ENCODE data around the gene SLC25A14. TPM values are rescaled to one million over a fixed set of nuclear protein-coding genes. Genes with fewer than 3 reads are reported as not detected.

The SLC25A14 gene
- total and polyA plus RNA-seq, 2 donors (not counting 1 experiment from before 2014, with no cell fraction given): 11.2 to 15.2 TPM

- Histone ChIP-seq H2AFZ (ENCODE audit: low read length) (no peak overlapping the region), H3K4me3 (replicated peaks in 1 of 4; ENCODE audit: control extremely low read depth in 1 of 4, insufficient read depth in 1 of 4, low read depth in 3 of 4, low read length in 4 of 4) (no peak overlapping the region), H3K4me1 (ENCODE audit: control insufficient read depth, extremely low read depth, insufficient read depth, low read length) (no peaks in the 10 kb centered on the region), H3K9me3 (ENCODE audit: control insufficient read depth, insufficient read depth, low read depth, low read length) (no peaks in the 10 kb centered on the region), H3K27ac (ENCODE audit: insufficient read depth, low read length) (no peak overlapping the region), H3K27me3 (ENCODE audit: control insufficient read depth, insufficient read depth, low read length) (no peaks in the 10 kb centered on the region), H3K36me3 (ENCODE audit: control insufficient read depth, insufficient read depth, low read length) (no peaks in the 10 kb centered on the region), H3K9ac (ENCODE audit: insufficient read depth, low read length) (no peak overlapping the region), H3K4me2 (ENCODE audit: extremely low read depth, insufficient read depth, low read length) (no peak overlapping the region), H4K20me1 (ENCODE audit: control insufficient read depth, extremely low read depth, insufficient read depth, low read length) (no peaks in the 10 kb centered on the region), H3K79me2 (ENCODE audit: control insufficient read depth, insufficient read depth, low read length) (no peaks in the 10 kb centered on the region)
- TF ChIP-seq EZH2 (IDR thresholded peaks at IDR 0.05; ENCODE audit: low read length, missing control alignments) (no peak), CTCF (conservative IDR thresholded peaks at IDR 0.05 in 1 of 2, IDR thresholded peaks at IDR 0.05 in 1 of 2; ENCODE audit: low read depth in 1 of 2, low read length in 2 of 2) (no peak)
- DNase-seq (ENCODE audit: low read depth in 2 of 2): no peak
Observed at GRCh38 chrX:130300010-130300282, 39.8 kb upstream of the SLC25A14 start.

GRCh38 chrX:130301405-130301804, 38.3 kb upstream of the SLC25A14 start:
- TF ChIP-seq EZH2 (IDR thresholded peaks at IDR 0.05; ENCODE audit: low read length, missing control alignments) (no peak), CTCF (conservative IDR thresholded peaks at IDR 0.05 in 1 of 2, IDR thresholded peaks at IDR 0.05 in 1 of 2; ENCODE audit: low read depth in 1 of 2, low read length in 2 of 2) (no peak)
- Histone ChIP-seq H3K9me3 (ENCODE audit: control insufficient read depth, insufficient read depth, low read depth, low read length) (no peaks in the 10 kb centered on the region), H3K79me2 (ENCODE audit: control insufficient read depth, insufficient read depth, low read length) (no peaks in the 10 kb centered on the region), H3K27ac (ENCODE audit: insufficient read depth, low read length) (no peak overlapping the region), H3K36me3 (ENCODE audit: control insufficient read depth, insufficient read depth, low read length) (no peaks in the 10 kb centered on the region), H3K4me1 (ENCODE audit: control insufficient read depth, extremely low read depth, insufficient read depth, low read length) (no peaks in the 10 kb centered on the region), H3K27me3 (ENCODE audit: control insufficient read depth, insufficient read depth, low read length) (no peaks in the 10 kb centered on the region), H3K4me3 (replicated peaks in 1 of 4; ENCODE audit: control extremely low read depth in 1 of 4, insufficient read depth in 1 of 4, low read depth in 3 of 4, low read length in 4 of 4) (no peak overlapping the region), H3K9ac (ENCODE audit: insufficient read depth, low read length) (no peak overlapping the region), H2AFZ (ENCODE audit: low read length) (no peak overlapping the region), H3K4me2 (ENCODE audit: extremely low read depth, insufficient read depth, low read length) (no peak overlapping the region), H4K20me1 (ENCODE audit: control insufficient read depth, extremely low read depth, insufficient read depth, low read length) (no peaks in the 10 kb centered on the region)
- no peak for DNase-seq (ENCODE audit: low read depth in 2 of 2)

GRCh38 chrX:130301977-130302376, 37.7 kb upstream of the SLC25A14 start:
- H3K9me3 ChIP-seq (ENCODE audit: control insufficient read depth, insufficient read depth, low read depth, low read length): no peaks in the 10 kb centered on the region
- no peak overlapping the region for H3K9ac ChIP-seq (ENCODE audit: insufficient read depth, low read length)
- no peak overlapping the region for H3K4me2 ChIP-seq (ENCODE audit: extremely low read depth, insufficient read depth, low read length)
- H3K27ac ChIP-seq (ENCODE audit: insufficient read depth, low read length): no peak overlapping the region
- H3K79me2 ChIP-seq (ENCODE audit: control insufficient read depth, insufficient read depth, low read length): no peaks in the 10 kb centered on the region
- H4K20me1 ChIP-seq (ENCODE audit: control insufficient read depth, extremely low read depth, insufficient read depth, low read length): no peaks in the 10 kb centered on the region
- DNase-seq (ENCODE audit: low read depth in 2 of 2): no peak
- no peak overlapping the region for H3K4me3 ChIP-seq (replicated peaks in 1 of 4; ENCODE audit: control extremely low read depth in 1 of 4, insufficient read depth in 1 of 4, low read depth in 3 of 4, low read length in 4 of 4)
- H3K36me3 ChIP-seq (ENCODE audit: control insufficient read depth, insufficient read depth, low read length): no peaks in the 10 kb centered on the region
- TF ChIP-seq CTCF (conservative IDR thresholded peaks at IDR 0.05 in 1 of 2, IDR thresholded peaks at IDR 0.05 in 1 of 2; ENCODE audit: low read depth in 1 of 2, low read length in 2 of 2) (no peak), EZH2 (IDR thresholded peaks at IDR 0.05; ENCODE audit: low read length, missing control alignments) (no peak)
- H2AFZ ChIP-seq (ENCODE audit: low read length): no peak overlapping the region
- no peaks in the 10 kb centered on the region for H3K4me1 ChIP-seq (ENCODE audit: control insufficient read depth, extremely low read depth, insufficient read depth, low read length)
- H3K27me3 ChIP-seq (ENCODE audit: control insufficient read depth, insufficient read depth, low read length): no peaks in the 10 kb centered on the region

All from fibroblast of lung (primary cell).